H1 (cell line): ENCODE results near the gene AMN. TPM values are rescaled to one million over a fixed set of nuclear protein-coding genes. Genes with fewer than 3 reads are reported as not detected.

Source experiments
- CTCF ChIA-PET: fragments of 300-600 bp; sonication (Branson Sonifier 250); formaldehyde crosslinking; loops from one replicate; lab custom pipeline; 2021; ENCODE audit not compliant: partially characterized antibody; lab: Charles Lee
- POLR2A ChIA-PET: fragments of 300-600 bp; sonication (Branson Sonifier 250); formaldehyde crosslinking; loops from one replicate; lab custom pipeline; 2021; ENCODE audit warnings: inconsistent platforms; ENCODE audit not compliant: partially characterized antibody; lab: Charles Lee
- DNase-seq, 2 experiments: peaks; one replicate each; pipeline versions ENCODE4 v3.0.0 to v3.0.0-alpha.2; 2010 to 2022; ENCODE audit warnings: low spot score in 2 of 2, low read depth in 1 of 2, mixed read lengths in 1 of 2
- FAIRE-seq: peaks from 2 replicates; lab custom pipeline; 2011; peaks lifted over from hg19 to GRCh38; lab: Jason Lieb, UNC
- H2AFZ ChIP-seq: 2 replicates; pipeline ENCODE4 v1.8.1; 2012; ENCODE audit warnings: low read length, inconsistent platforms
- H2AK5ac ChIP-seq: 2 replicates; pipeline ENCODE4 v1.6.1; 2013; ENCODE audit warnings: low read depth, low read length
- H2BK120ac ChIP-seq: replicated peaks from 2 replicates; pipeline ENCODE3; 2013; ENCODE audit warnings: low read depth, low read length, inconsistent platforms
- H2BK12ac ChIP-seq: 2 replicates; pipeline ENCODE4 v1.6.1; 2013; ENCODE audit warnings: low read depth, low read length
- H2BK15ac ChIP-seq: 2 replicates; pipeline ENCODE4 v1.6.1; 2013; ENCODE audit warnings: low read length
- H2BK20ac ChIP-seq: 2 replicates; pipeline ENCODE4 v1.6.1; 2013; ENCODE audit warnings: low read length
- H2BK5ac ChIP-seq: 2 replicates; pipeline ENCODE4 v1.6.1; 2013; ENCODE audit warnings: low read depth, low read length
- H3K14ac ChIP-seq: 2 replicates; pipeline ENCODE4 v1.6.1; 2013; ENCODE audit warnings: inconsistent platforms; ENCODE audit not compliant: insufficient read length
- H3K18ac ChIP-seq: 2 replicates; pipeline ENCODE4 v1.6.1; 2013; ENCODE audit warnings: low read length; ENCODE audit errors: extremely low read depth
- H3K23ac ChIP-seq: 2 replicates; pipeline ENCODE4 v1.6.1; 2013; ENCODE audit warnings: inconsistent platforms; ENCODE audit not compliant: insufficient read length
- H3K23me2 ChIP-seq: 2 replicates; pipeline ENCODE4 v1.6.1; 2013; ENCODE audit warnings: low read depth, low read length
- H3K27ac ChIP-seq: 2 replicates; pipeline ENCODE4 v1.6.1; 2011; ENCODE audit warnings: low read depth, low read length, inconsistent platforms
- H3K27me3 ChIP-seq, 4 experiments: replicated peaks in 1 of 4; 1 replicate in 1 of 4; 2 replicates in 3 of 4; pipeline versions ENCODE4 v1.6.1 to v1.8.1; 2011 to 2013; ENCODE audit warnings: low read length in 3 of 4, mild to moderate bottlenecking in 3 of 4, inconsistent platforms in 2 of 4, mixed read lengths in 2 of 4, moderate library complexity in 1 of 4; ENCODE audit not compliant: control insufficient read depth in 3 of 4, insufficient read depth in 3 of 4; ENCODE audit errors: extremely low read depth in 1 of 4
- H3K36me3 ChIP-seq, 4 experiments: 2 replicates each; pipeline versions ENCODE4 v1.6.1 to v1.8.1; 2011 to 2013; ENCODE audit warnings: mild to moderate bottlenecking in 4 of 4, low read length in 3 of 4, moderate library complexity in 2 of 4, control low read depth in 1 of 4, inconsistent platforms in 1 of 4; ENCODE audit not compliant: insufficient read depth in 4 of 4, control insufficient read depth in 2 of 4
- H3K4ac ChIP-seq: replicated peaks from 2 replicates; pipeline ENCODE3; 2013; ENCODE audit warnings: low read length, low read depth, mixed read lengths, inconsistent platforms; ENCODE audit not compliant: insufficient read length
- H3K4me1 ChIP-seq, 4 experiments: replicated peaks in 1 of 4; 1 replicate in 1 of 4; 2 replicates in 3 of 4; pipeline versions ENCODE4 v1.6.1 to v1.8.1; 2011 to 2013; ENCODE audit warnings: low read length in 3 of 4, inconsistent platforms in 2 of 4, mixed read lengths in 1 of 4; ENCODE audit not compliant: insufficient read depth in 4 of 4, control insufficient read depth in 3 of 4
- H3K4me2 ChIP-seq, 2 experiments: 2 replicates each; pipeline versions ENCODE4 v1.6.1 to v1.8.1; 2011 to 2013; ENCODE audit warnings: low read depth in 2 of 2, low read length in 2 of 2, control low read depth in 1 of 2, inconsistent platforms in 1 of 2, mild to moderate bottlenecking in 1 of 2; ENCODE audit not compliant: insufficient read depth in 1 of 2
- H3K4me3 ChIP-seq, 4 experiments: fragments of 200-600, 300-600 bp in 1 of 4; sonication (generic), shearing (Covaris generic), sonication (Bioruptor Twin) in 1 of 4; 2 replicates each; pipeline versions ENCODE4 v1.5.1 to v1.8.1; 2011 to 2016; ENCODE audit warnings: low read length in 4 of 4, low read depth in 3 of 4, control low read depth in 2 of 4, inconsistent platforms in 2 of 4, mild to moderate bottlenecking in 2 of 4, mixed read lengths in 1 of 4, moderate library complexity in 1 of 4; ENCODE audit not compliant: insufficient read depth in 2 of 4; ENCODE audit errors: extremely low read depth in 1 of 4
- H3K56ac ChIP-seq: replicated peaks from 2 replicates; pipeline ENCODE3; 2013; ENCODE audit warnings: low read depth, mild to moderate bottlenecking, mixed read lengths, low read length, inconsistent platforms; ENCODE audit not compliant: insufficient read length
- H3K79me1 ChIP-seq: 2 replicates; pipeline ENCODE4 v1.6.1; 2013; ENCODE audit warnings: low read depth, low read length, control low read depth
- H3K79me2 ChIP-seq, 2 experiments: 2 replicates each; pipeline versions ENCODE4 v1.6.1 to v1.8.1; 2012 to 2013; ENCODE audit warnings: low read length in 2 of 2, mild to moderate bottlenecking in 2 of 2, inconsistent platforms in 1 of 2; ENCODE audit not compliant: insufficient read depth in 2 of 2, control insufficient read depth in 1 of 2
- H3K9ac ChIP-seq, 4 experiments: replicated peaks in 1 of 4; 1 replicate in 1 of 4; 2 replicates in 3 of 4; pipeline versions ENCODE4 v1.6.1 to v1.8.1; 2011 to 2013; ENCODE audit warnings: low read depth in 3 of 4, low read length in 3 of 4, control low read depth in 2 of 4, mild to moderate bottlenecking in 2 of 4, moderate library complexity in 2 of 4, inconsistent platforms in 1 of 4; ENCODE audit errors: extremely low read depth in 1 of 4
- H3K9me3 ChIP-seq, 2 experiments: 2 replicates each; pipeline versions ENCODE4 v1.6.1 to v1.8.1; 2012 to 2013; ENCODE audit warnings: mild to moderate bottlenecking in 2 of 2, moderate library complexity in 2 of 2, control low read depth in 1 of 2, inconsistent platforms in 1 of 2, low read depth in 1 of 2, low read length in 1 of 2, mixed read lengths in 1 of 2; ENCODE audit not compliant: insufficient read depth in 2 of 2
- H4K20me1 ChIP-seq, 2 experiments: replicated peaks in 1 of 2; 2 replicates each; pipeline versions ENCODE3 to v1.8.1; 2011 to 2013; ENCODE audit warnings: inconsistent platforms in 2 of 2, low read length in 2 of 2, mild to moderate bottlenecking in 1 of 2; ENCODE audit not compliant: insufficient read depth in 2 of 2, control insufficient read depth in 1 of 2
- H4K5ac ChIP-seq: 2 replicates; pipeline ENCODE4 v1.6.1; 2013; ENCODE audit warnings: low read length, low read depth, mixed read lengths, inconsistent platforms; ENCODE audit not compliant: insufficient read length
- H4K8ac ChIP-seq: 2 replicates; pipeline ENCODE4 v1.8.0; 2013; ENCODE audit warnings: mild to moderate bottlenecking, moderate library complexity, low read length, inconsistent platforms; ENCODE audit not compliant: insufficient read depth; ENCODE audit errors: extremely low read depth
- H4K91ac ChIP-seq: replicated peaks from 2 replicates; pipeline ENCODE3; 2013; ENCODE audit warnings: low read length, mixed read lengths, inconsistent platforms; ENCODE audit not compliant: insufficient read length
- BACH1 ChIP-seq: IDR thresholded peaks from 2 replicates; pipeline ENCODE4 v1.6.1; 2012; ENCODE audit warnings: low read length, improper control_type of control experiment
- CREB1 ChIP-seq: IDR thresholded peaks from 2 replicates; pipeline ENCODE4 v1.6.1; 2012; ENCODE audit warnings: inconsistent platforms
- CTBP2 ChIP-seq: IDR thresholded peaks from 2 replicates; pipeline ENCODE4 v1.7.0; 2011; ENCODE audit warnings: borderline replicate concordance, mild to moderate bottlenecking, moderate library complexity, mixed read lengths, low read length; ENCODE audit not compliant: insufficient read depth, insufficient read length
- HDAC2 ChIP-seq, 2 experiments: fragments of 300-600 bp in 1 of 2; sonication (generic) in 1 of 2; IDR thresholded peaks; 2 replicates each; pipeline ENCODE4 v1.6.1; 2011 to 2012; ENCODE audit warnings: low read depth in 2 of 2, low read length in 2 of 2, mild to moderate bottlenecking in 2 of 2, moderate library complexity in 2 of 2, borderline replicate concordance in 1 of 2, inconsistent platforms in 1 of 2
- HDAC6 ChIP-seq: IDR thresholded peaks from one replicate; pipeline ENCODE4 v1.7.1; 2012; ENCODE audit warnings: low read depth, mild to moderate bottlenecking, inconsistent platforms, low read length, moderate library complexity
- JUN ChIP-seq: IDR thresholded peaks from 2 replicates; pipeline ENCODE4 v1.6.1; 2011; ENCODE audit warnings: low read depth, mild to moderate bottlenecking, improper control_type of control experiment, low read length
- RXRA ChIP-seq: IDR thresholded peaks from 2 replicates; pipeline ENCODE4 v1.6.1; 2011; ENCODE audit warnings: low read depth, mild to moderate bottlenecking, low read length, moderate library complexity; ENCODE audit not compliant: insufficient read depth
- WGBS, 2 experiments: shearing (Covaris generic) in 1 of 2; methylation state at CpG; one replicate each; pipeline versions ENCODE4 v1.1.6 to v1.1.7; 2013 to 2015; ENCODE audit warnings: low lambda C conversion rate in 2 of 2, mixed read lengths in 2 of 2, inconsistent platforms in 1 of 2, low coverage in 1 of 2, missing lambda C conversion rate in 1 of 2; ENCODE audit not compliant: insufficient replicate concordance in 2 of 2, insufficient coverage in 1 of 2, insufficient read length in 1 of 2; ENCODE audit errors: extremely low coverage in 1 of 2, missing lambda C conversion rate in 1 of 2; 5-methylcytosine and 5-hydroxymethylcytosine counted together
- polyA plus RNA-seq, 7 experiments: library from polyadenylated mRNA; depleted of rRNA in 3 of 7; stranded (reverse) in 5 of 7; unstranded in 2 of 7; fragments of >200 nt in 5 of 7; fragments of 200-250 nt in 2 of 7; gene quantifications; 1 replicate in 5 of 7; 2 replicates in 1 of 7; 4 replicates in 1 of 7; pipeline versions ENCODE4 v1.2.1 to v1.2.3, GENCODE V29; 2011 to 2013; ENCODE audit warnings: missing spikeins in 2 of 7, mixed read lengths in 2 of 7
- total RNA-seq: library from RNA; stranded (reverse); fragmentation: NEBNext Ultra II Directional; extraction: Animal tissue kit (Norgen Biotek cat#: 25700); gene quantifications from 2 replicates; pipeline ENCODE4 v1.2.1, GENCODE V29; 2021
- TF ChIP-seq, protein P1 (sequence below), 3 experiments: IDR thresholded peaks; 1 replicate in 2 of 3; 2 replicates in 1 of 3; pipeline versions ENCODE4 v1.5.1 to v1.6.1; 2011; ENCODE audit warnings: low read length in 3 of 3, mild to moderate bottlenecking in 3 of 3, inconsistent platforms in 2 of 3, low read depth in 1 of 3, moderate library complexity in 1 of 3; ENCODE audit not compliant: insufficient read depth in 1 of 3; ENCODE audit errors: control extremely low read depth in 1 of 3
- TF ChIP-seq, protein P2 (sequence below): IDR thresholded peaks from 2 replicates; pipeline ENCODE4 v1.6.1; 2012; ENCODE audit warnings: low read length, inconsistent platforms

The AMN gene
- total and polyA plus RNA-seq, 2 of the 8 experiments (the other 6 are each of a cell fraction or from before 2014, with no cell fraction given): 0.77 to 1.5 TPM

GRCh38 chr14:102964152-102964730 lies 41.8 kb downstream of the AMN start:
- POLR2A ChIA-PET: no interaction called here
- H3K36me3 ChIP-seq: peaks cover 8 to 68% (median 49%) of the 10 kb centered on the region in 4 experiments; a peak in 7 of 8 replicates
- TF ChIP-seq HDAC2 (IDR thresholded peaks at IDR 0.05; ENCODE audit: borderline replicate concordance in 1 of 2, low read depth in 2 of 2, low read length in 2 of 2): no peak
- no peak for TF ChIP-seq JUN
- TF ChIP-seq CTBP2: no peak
- TF ChIP-seq, protein P1, sequence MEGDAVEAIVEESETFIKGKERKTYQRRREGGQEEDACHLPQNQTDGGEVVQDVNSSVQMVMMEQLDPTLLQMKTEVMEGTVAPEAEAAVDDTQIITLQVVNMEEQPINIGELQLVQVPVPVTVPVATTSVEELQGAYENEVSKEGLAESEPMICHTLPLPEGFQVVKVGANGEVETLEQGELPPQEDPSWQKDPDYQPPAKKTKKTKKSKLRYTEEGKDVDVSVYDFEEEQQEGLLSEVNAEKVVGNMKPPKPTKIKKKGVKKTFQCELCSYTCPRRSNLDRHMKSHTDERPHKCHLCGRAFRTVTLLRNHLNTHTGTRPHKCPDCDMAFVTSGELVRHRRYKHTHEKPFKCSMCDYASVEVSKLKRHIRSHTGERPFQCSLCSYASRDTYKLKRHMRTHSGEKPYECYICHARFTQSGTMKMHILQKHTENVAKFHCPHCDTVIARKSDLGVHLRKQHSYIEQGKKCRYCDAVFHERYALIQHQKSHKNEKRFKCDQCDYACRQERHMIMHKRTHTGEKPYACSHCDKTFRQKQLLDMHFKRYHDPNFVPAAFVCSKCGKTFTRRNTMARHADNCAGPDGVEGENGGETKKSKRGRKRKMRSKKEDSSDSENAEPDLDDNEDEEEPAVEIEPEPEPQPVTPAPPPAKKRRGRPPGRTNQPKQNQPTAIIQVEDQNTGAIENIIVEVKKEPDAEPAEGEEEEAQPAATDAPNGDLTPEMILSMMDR (IDR thresholded peaks at IDR 0.05; ENCODE audit: control extremely low read depth in 1 of 3, insufficient read depth in 1 of 3, low read depth in 1 of 3, low read length in 3 of 3): no peak
- TF ChIP-seq, protein P2, sequence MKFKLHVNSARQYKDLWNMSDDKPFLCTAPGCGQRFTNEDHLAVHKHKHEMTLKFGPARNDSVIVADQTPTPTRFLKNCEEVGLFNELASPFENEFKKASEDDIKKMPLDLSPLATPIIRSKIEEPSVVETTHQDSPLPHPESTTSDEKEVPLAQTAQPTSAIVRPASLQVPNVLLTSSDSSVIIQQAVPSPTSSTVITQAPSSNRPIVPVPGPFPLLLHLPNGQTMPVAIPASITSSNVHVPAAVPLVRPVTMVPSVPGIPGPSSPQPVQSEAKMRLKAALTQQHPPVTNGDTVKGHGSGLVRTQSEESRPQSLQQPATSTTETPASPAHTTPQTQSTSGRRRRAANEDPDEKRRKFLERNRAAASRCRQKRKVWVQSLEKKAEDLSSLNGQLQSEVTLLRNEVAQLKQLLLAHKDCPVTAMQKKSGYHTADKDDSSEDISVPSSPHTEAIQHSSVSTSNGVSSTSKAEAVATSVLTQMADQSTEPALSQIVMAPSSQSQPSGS: no peak
- no peak for TF ChIP-seq RXRA
- no peak for TF ChIP-seq BACH1
- no peak for TF ChIP-seq CREB1
- no peak for TF ChIP-seq HDAC6

More at GRCh38 chr14:102964152-102964730, 41.8 kb downstream of the AMN start:
- Histone ChIP-seq H4K8ac (no peak overlapping the region), H2BK120ac (no peak overlapping the region), H3K79me1 (no peaks in the 10 kb centered on the region; the same call in 1 of the 2 replicates), H3K4me1 (no peaks in the 10 kb centered on the region), H2BK5ac (no peak overlapping the region), H2AFZ (no peak overlapping the region), H3K4me3 (no peak overlapping the region), H3K27ac (no peak overlapping the region), H4K5ac (no peak overlapping the region), H2BK20ac (no peak overlapping the region), H4K91ac (no peak overlapping the region), H3K79me2 (no peaks in the 10 kb centered on the region), H3K23ac (no peak overlapping the region), H3K9me3 (no peaks in the 10 kb centered on the region), H2BK15ac (no peak overlapping the region), H3K4ac (no peak overlapping the region), H3K56ac (no peak overlapping the region), H3K14ac (no peak overlapping the region), H2AK5ac (no peak overlapping the region), H3K23me2 (no peaks in the 10 kb centered on the region), H3K4me2 (no peak overlapping the region), H2BK12ac (no peak overlapping the region), H4K20me1 (peaks cover 2 to 6% of the 10 kb centered on the region in 2 experiments), H3K18ac (no peak overlapping the region), H3K27me3 (no peaks in the 10 kb centered on the region), H3K9ac (no peak overlapping the region)
- FAIRE-seq (no peak), DNase-seq (no peak)
- CTCF ChIA-PET: no interaction called here
- 92% methylated on average over 39 of the region's 39 CpGs; no CpG with 5 or more reads in 1 of the 2 experiments for WGBS, 2 experiments
